ENCODE data around the gene WDR19.

WDR19 gene

DNA sequence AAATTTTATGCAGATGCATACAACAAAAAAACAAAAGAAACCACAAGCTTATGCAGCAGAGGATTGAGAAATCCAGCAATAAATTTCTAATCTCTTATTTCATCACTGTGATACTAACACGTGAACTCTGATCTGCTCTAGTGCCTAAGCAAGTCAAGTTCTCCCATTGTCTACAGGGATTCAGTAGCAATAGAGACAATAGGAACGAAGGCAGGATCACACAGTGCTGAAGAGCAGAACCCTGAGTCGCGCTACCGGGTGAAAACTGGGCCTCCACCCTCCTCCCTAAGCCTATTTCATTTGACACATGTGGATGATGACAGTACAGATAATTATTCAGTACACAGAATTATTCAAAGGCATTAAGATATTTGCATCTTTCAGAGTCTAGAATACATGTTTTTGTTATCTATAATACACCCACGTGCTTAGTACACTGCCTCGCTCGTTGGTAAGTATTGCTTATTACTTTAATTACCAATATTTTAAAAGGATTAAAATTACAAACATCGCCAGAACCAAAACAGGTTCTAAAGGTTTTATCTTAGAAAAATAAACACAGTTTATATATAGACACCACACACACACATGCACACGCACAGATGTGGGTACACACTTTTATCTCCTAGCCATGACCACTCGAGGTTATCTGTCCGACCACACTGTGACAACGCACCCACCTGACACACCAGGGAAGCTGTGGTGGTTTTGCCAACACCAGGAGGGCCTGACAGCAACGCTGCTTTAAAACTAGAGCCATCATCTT lies 123.8 kb downstream of the WDR19 start:
- DNase-seq, result no peak

- no peak for DNase-seq
These were observed 126.3 kb downstream of the WDR19 start for GRCh38 chr4:39308611-39309010.

DNA sequence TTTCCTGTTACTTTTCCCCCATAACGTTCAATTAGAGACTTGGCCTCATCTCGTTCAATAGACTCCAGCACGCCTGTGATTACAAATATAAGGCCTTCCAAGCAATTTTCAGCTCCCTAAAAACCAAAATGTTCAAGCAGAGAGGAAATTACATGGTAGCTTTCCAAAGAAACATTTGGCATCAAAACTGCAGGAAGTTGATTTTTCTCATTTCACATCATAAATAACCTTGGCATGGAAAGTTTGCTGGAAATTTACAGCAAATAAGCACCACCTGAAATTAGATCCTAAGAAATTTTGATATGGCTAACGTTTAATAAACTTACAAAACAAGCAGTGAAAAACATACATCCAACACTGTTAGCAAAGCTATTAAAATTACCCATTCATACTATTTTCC lies 130.5 kb downstream of the WDR19 start:
- DNase-seq, result no peak

GRCh38 chr4:39319676-39320075 lies 137.3 kb downstream of the WDR19 start:
- DNase-seq, result no peak

GRCh38 chr4:39320381-39321115 lies 138.2 kb downstream of the WDR19 start:
- no peak for DNase-seq

DNA sequence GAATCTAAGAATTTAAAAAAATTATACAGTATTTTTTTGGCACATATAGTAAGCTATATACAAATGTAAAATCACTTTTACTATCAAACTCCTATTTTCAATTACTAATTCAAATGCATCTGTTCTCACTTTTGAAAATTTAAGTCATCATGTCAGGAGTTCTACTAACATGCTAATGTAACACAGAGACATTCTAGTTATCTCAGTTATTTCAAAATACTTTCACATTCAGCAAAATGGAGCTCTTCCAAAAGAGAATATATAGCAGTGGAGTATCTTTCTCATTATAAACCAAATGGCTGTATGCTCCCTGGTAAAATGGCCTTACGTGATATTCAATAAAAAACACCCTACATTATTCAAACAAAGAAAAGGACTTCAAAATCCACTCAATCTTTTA lies 141.5 kb downstream of the WDR19 start:
- no peak for DNase-seq

GRCh38 chr4:39324446-39324845 lies 142.1 kb downstream of the WDR19 start:
- no peak for DNase-seq

DNA sequence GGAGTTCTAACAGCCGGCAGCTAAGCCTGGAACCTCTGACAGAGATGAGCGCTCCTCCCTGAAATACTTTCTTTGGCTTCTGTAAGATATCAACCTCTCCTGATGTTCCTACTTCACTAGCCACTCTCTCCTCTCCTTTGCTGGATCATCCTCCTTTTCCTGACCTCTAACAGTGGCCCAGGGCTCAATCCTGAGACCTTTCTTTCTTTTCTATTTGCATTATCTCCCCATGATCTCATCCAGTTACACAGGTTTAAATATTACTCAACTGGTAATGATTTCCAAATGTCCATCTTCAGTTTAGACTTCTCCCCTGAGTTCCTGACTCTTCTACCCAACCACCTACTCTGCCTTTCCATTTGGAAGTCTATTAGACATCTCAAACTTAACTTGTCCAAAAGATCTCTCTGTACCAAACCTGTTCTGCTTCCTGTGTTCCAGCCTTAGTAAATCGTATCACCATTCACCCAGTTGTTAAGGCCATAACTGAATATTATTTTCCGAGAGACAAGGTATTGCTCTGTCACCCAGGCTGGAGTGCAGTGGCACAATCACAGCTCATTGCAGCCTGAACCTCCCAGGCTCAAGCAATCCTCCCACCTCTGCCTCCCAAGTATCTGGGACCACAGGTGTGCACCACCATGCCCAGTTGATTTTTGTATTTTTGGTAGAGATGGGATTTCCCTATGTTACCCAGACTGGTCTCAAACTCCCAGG lies 142.7 kb downstream of the WDR19 start:
- no peak for DNase-seq

DNA sequence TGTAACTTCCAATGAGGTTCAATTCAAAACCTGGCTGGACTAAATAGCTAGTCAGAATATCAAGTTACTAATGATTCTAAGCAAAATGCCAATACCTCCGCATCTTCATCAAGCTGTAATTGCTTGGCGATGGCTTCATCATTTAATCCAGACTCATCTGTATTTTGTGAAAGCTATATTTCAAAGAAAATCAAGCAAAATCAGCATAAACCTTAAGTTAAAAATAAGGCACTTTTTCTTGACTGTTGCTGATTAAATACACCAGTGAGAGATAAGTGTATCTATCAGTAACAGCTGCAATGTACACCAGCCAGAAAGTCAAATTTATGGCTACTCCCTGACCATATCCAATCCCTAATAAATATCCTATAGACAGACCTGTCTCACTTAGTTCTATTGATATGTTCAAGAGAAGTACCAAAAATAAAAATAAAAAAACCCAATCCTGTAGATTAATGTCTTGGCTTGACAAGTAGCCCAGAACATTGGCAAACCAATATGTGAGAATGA lies 144.2 kb downstream of the WDR19 start:
- DNase-seq, result no peak

DNA sequence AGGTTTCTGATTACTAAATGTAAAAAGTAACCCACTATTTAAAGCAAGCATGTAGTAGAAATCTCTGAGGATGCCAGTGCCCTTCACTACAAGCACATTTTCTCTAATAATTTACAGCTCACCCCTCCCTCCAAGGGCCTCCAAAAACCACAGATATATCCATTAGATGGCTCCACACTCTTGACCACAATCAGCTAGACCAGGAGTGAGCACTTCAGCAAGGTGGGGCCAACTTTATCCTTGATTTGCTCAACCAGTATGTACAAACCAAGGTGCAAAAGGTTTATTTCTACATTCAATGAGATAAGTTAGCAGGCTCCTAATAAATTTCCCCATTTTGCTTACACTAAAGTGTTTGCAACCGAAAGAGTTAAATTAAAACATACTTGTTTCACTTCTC lies 148.0 kb downstream of the WDR19 start:
- DNase-seq, result no peak

DNA sequence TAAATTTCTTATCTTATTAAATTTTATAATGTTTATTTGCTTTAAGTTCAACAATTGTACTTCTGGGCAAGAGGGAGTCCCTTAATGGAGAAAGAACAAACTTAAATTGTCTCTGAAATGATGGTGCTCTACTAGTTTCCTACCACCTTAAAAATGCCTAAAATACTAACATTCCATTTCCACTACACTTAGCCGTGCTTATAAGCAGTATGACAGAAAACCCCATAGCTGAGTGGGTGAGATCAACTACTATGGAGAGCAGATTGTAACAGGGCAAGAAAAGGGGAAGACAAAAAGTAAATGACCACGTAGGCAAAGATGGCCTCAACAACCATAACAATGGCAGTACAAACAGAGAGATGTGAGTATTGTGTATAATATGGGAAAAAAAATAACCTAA lies 148.9 kb downstream of the WDR19 start:
- DNase-seq, result no peak
